Fibroblast of lung (primary cell): ENCODE results near the gene ARL4D. TPM values are rescaled to one million over a fixed set of nuclear protein-coding genes. Genes with fewer than 3 reads are reported as not detected.
A peak's percentile ranks its signal among the peaks of the same experiment; 100 is the strongest.

Experiments used
- DNase-seq, 2 donors: peaks; one replicate each; pipeline versions ENCODE4 v3.0.0 to v3.0.0-alpha.2; 2010; ENCODE audit warnings: low read depth in 2 of 2
- H2AFZ ChIP-seq: 2 replicates; pipeline ENCODE4 v1.5.1; 2012; ENCODE audit warnings: low read length, control low read depth, inconsistent platforms
- H3K27ac ChIP-seq: 2 replicates; pipeline ENCODE4 v1.5.1; 2011; ENCODE audit warnings: low read length, control low read depth; ENCODE audit not compliant: insufficient read depth
- H3K27me3 ChIP-seq: 2 replicates; pipeline ENCODE4 v1.5.1; 2011; ENCODE audit warnings: mild to moderate bottlenecking, low read length; ENCODE audit not compliant: control insufficient read depth, insufficient read depth
- H3K36me3 ChIP-seq: 2 replicates; pipeline ENCODE4 v1.5.1; 2011; ENCODE audit warnings: low read length; ENCODE audit not compliant: control insufficient read depth, insufficient read depth
- H3K4me1 ChIP-seq: 2 replicates; pipeline ENCODE4 v1.5.1; 2011; ENCODE audit warnings: low read length; ENCODE audit not compliant: control insufficient read depth, insufficient read depth; ENCODE audit errors: extremely low read depth
- H3K4me2 ChIP-seq: 2 replicates; pipeline ENCODE4 v1.5.1; 2011; ENCODE audit warnings: low read length, control low read depth; ENCODE audit not compliant: insufficient read depth; ENCODE audit errors: extremely low read depth
- H3K4me3 ChIP-seq, 4 experiments: fragments of 200-600 bp in 1 of 4; sonication (generic) in 1 of 4; replicated peaks in 1 of 4; 2 replicates each; pipeline ENCODE4 v1.5.1; 2011 to 2016; ENCODE audit warnings: low read length in 4 of 4, low read depth in 3 of 4, mild to moderate bottlenecking in 3 of 4, control low read depth in 2 of 4, inconsistent platforms in 1 of 4, mixed read lengths in 1 of 4; ENCODE audit not compliant: insufficient read depth in 1 of 4; ENCODE audit errors: control extremely low read depth in 1 of 4
- H3K79me2 ChIP-seq: 2 replicates; pipeline ENCODE4 v1.5.1; 2012; ENCODE audit warnings: mild to moderate bottlenecking, low read length, inconsistent platforms; ENCODE audit not compliant: control insufficient read depth, insufficient read depth
- H3K9ac ChIP-seq: 2 replicates; pipeline ENCODE4 v1.5.1; 2011; ENCODE audit warnings: mild to moderate bottlenecking, low read length, control low read depth; ENCODE audit not compliant: insufficient read depth
- H3K9me3 ChIP-seq: 2 replicates; pipeline ENCODE4 v1.5.1; 2012; ENCODE audit warnings: low read depth, low read length; ENCODE audit not compliant: control insufficient read depth, insufficient read depth
- H4K20me1 ChIP-seq: 2 replicates; pipeline ENCODE4 v1.5.1; 2011; ENCODE audit warnings: low read length; ENCODE audit not compliant: control insufficient read depth, insufficient read depth; ENCODE audit errors: extremely low read depth
- CTCF ChIP-seq, 2 donors: IDR thresholded peaks in 1 of 2; conservative IDR thresholded peaks in 1 of 2; 1 replicate in 1 of 2; 2 replicates in 1 of 2; pipeline ENCODE4 v1.5.1; 2011 to 2012; ENCODE audit warnings: low read length in 2 of 2, control low read depth in 1 of 2, inconsistent platforms in 1 of 2, low read depth in 1 of 2, mild to moderate bottlenecking in 1 of 2
- EZH2 ChIP-seq: IDR thresholded peaks from 2 replicates; pipeline ENCODE4 v1.5.1; 2012; ENCODE audit warnings: low read length, control low read depth, mild to moderate bottlenecking; ENCODE audit errors: missing control alignments
- polyA plus RNA-seq, 2 donors: library from polyadenylated mRNA; depleted of rRNA in 1 of 2; stranded (reverse) in 1 of 2; unstranded in 1 of 2; fragments of >200 nt; gene quantifications; 2 replicates each; pipeline ENCODE4 v1.2.1, GENCODE V29; 2011 to 2012; ENCODE audit warnings: missing spikeins in 1 of 2
- total RNA-seq: library from RNA; depleted of rRNA; stranded (reverse); fragments of >200 nt; gene quantifications from 2 replicates; pipeline ENCODE4 v1.2.1, GENCODE V29; 2014

ARL4D gene
- total and polyA plus RNA-seq, 2 donors (not counting 1 experiment from before 2014, with no cell fraction given) = 12.5 to 46.4 TPM

GRCh38 chr17:43395165-43395564 lies 3.6 kb upstream of the ARL4D start:
- Histone ChIP-seq H3K27me3 (no peaks in the 10 kb centered on the region), H2AFZ (no peak overlapping the region), H3K36me3 (peaks cover 2% of the 10 kb centered on the region), H3K79me2 (peaks cover 12% of the 10 kb centered on the region), H3K4me3 (no peak overlapping the region), H4K20me1 (no peaks in the 10 kb centered on the region), H3K4me1 (peaks cover 4% of the 10 kb centered on the region), H3K4me2 (no peak overlapping the region), H3K27ac (no peak overlapping the region), H3K9ac (no peak overlapping the region), H3K9me3 (no peaks in the 10 kb centered on the region)
- TF ChIP-seq CTCF (conservative IDR thresholded peaks at IDR 0.05 in 1 of 2, IDR thresholded peaks at IDR 0.05 in 1 of 2; ENCODE audit: low read depth in 1 of 2, low read length in 2 of 2) (no peak), EZH2 (no peak)
- DNase-seq = no peak

GRCh38 chr17:43396491-43397060 lies 2.2 kb upstream of the ARL4D start:
- H3K27ac ChIP-seq = no peak overlapping the region
- H3K36me3 ChIP-seq = peaks cover 2% of the 10 kb centered on the region
- H2AFZ ChIP-seq = peak overlapping the region; percentile 21
- TF ChIP-seq CTCF (conservative IDR thresholded peaks at IDR 0.05 in 1 of 2, IDR thresholded peaks at IDR 0.05 in 1 of 2; ENCODE audit: low read depth in 1 of 2, low read length in 2 of 2) (no peak), EZH2 (no peak)
- H3K79me2 ChIP-seq = peaks cover 17% of the 10 kb centered on the region
- no peaks in the 10 kb centered on the region for H3K27me3 ChIP-seq
- no peak overlapping the region for H3K4me2 ChIP-seq
- no peak overlapping the region for H3K9ac ChIP-seq
- no peaks in the 10 kb centered on the region for H4K20me1 ChIP-seq
- H3K4me1 ChIP-seq = peaks cover 9% of the 10 kb centered on the region
- no peak overlapping the region for H3K4me3 ChIP-seq
- H3K9me3 ChIP-seq = no peaks in the 10 kb centered on the region
- DNase-seq = no peak

GRCh38 chr17:43399839-43400328 lies 1.1 kb downstream of the ARL4D start:
- Histone ChIP-seq H3K27ac (no peak overlapping the region), H3K4me2 (peak overlapping the region; percentile 91), H3K36me3 (peaks cover 2% of the 10 kb centered on the region), H3K9me3 (no peaks in the 10 kb centered on the region), H4K20me1 (no peaks in the 10 kb centered on the region), H3K27me3 (no peaks in the 10 kb centered on the region), H3K79me2 (peaks cover 17% of the 10 kb centered on the region), H3K9ac (no peak overlapping the region), H2AFZ (no peak overlapping the region), H3K4me1 (peaks cover 9% of the 10 kb centered on the region), H3K4me3 (peak overlapping the region; percentile 42 to 76 (median 60))
- no peak for DNase-seq
- no peak for TF ChIP-seq EZH2
